ENCODE data around the gene DENND1B. TPM values are rescaled to one million over a fixed set of nuclear protein-coding genes. Genes with fewer than 3 reads are reported as not detected.

Gene DENND1B
- polyA plus RNA-seq, 2 of the 4 experiments (the other 2 are of a cell fraction), result 2.9 to 10.5 TPM

DNA sequence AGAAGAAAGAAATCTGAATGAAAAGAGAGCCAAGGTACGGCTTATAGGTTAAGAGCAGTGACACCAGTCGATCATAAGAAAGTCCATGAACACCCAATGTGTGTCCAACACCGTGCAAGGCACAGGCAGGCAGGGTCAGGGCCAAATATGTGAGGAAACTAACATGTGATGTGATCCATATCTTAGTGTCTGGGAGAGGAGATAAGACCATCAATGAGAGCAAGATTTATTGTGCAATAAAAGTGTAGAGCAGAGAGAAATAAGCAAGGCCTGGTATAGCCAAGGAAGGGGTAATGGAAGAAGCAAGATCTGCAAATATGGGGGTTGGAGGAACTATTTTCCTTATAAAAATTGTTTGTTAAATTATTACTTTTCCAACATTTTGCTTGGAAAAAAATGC lies 308.5 kb downstream of the DENND1B start:
- DNase-seq (ENCODE audit: low read depth in 1 of 2, low spot score in 1 of 2), result no peak
- no peak for TF ChIP-seq HEYL (CRISPR knock-in tag; IDR thresholded peaks at IDR 0.05)
- TF ChIP-seq RFX5 (IDR thresholded peaks at IDR 0.05), result no peak
- TF ChIP-seq KDM1A (IDR thresholded peaks at IDR 0.05; ENCODE audit: low read depth), result no peak
- TF ChIP-seq NFE2L2 (conservative IDR thresholded peaks at IDR 0.05; ENCODE audit: low read length), result no peak
- no peak for TF ChIP-seq POLR2AphosphoS2 (conservative IDR thresholded peaks at IDR 0.05; ENCODE audit: low read length)
- no peak for TF ChIP-seq MYC (IDR thresholded peaks at IDR 0.05; ENCODE audit: borderline replicate concordance, low read length)
- no peak for TF ChIP-seq ESRRA (IDR thresholded peaks at IDR 0.05; ENCODE audit: borderline replicate concordance, low read length)
- no peak for TF ChIP-seq GATA3 (IDR thresholded peaks at IDR 0.05; ENCODE audit: borderline replicate concordance)
- no peak for FAIRE-seq
- no peak overlapping the region for H3K4me2 ChIP-seq
- ChIA-PET POLR2A (no interaction called here), CTCF (no interaction called here)
- no peak overlapping the region for H3K4me3 ChIP-seq
- no peak overlapping the region for H3K27ac ChIP-seq
- H3K9me3 ChIP-seq, result no peaks in the 10 kb centered on the region
- ATAC-seq, result no peak
- 17% methylated on average over 3 of the region's 3 CpGs for WGBS (ENCODE audit: missing lambda C conversion rate)
- H3K4me1 ChIP-seq, result no peaks in the 10 kb centered on the region

GRCh38 chr1:197465528-197466327 lies 309.6 kb downstream of the DENND1B start:
- CTCF ChIA-PET, result no interaction called here
- no peak for TF ChIP-seq CHD4 (IDR thresholded peaks at IDR 0.05; ENCODE audit: borderline replicate concordance)
- no peak for TF ChIP-seq TP53 (CRISPR knock-in tag; IDR thresholded peaks at IDR 0.05)
- no peak for TF ChIP-seq CBX2 (IDR thresholded peaks at IDR 0.05; ENCODE audit: borderline replicate concordance, low read depth)
- no peak for TF ChIP-seq CBX8 (IDR thresholded peaks at IDR 0.05)
- TF ChIP-seq NPAS2 (CRISPR knock-in tag; IDR thresholded peaks at IDR 0.05; ENCODE audit: borderline replicate concordance), result no peak
- no peak for TF ChIP-seq NFE2L2 (conservative IDR thresholded peaks at IDR 0.05; ENCODE audit: low read length)
- no peak for TF ChIP-seq POLR2A (IDR thresholded peaks at IDR 0.05; ENCODE audit: low read length)
- no peak for TF ChIP-seq NR3C1 (IDR thresholded peaks at IDR 0.05)
- TF ChIP-seq RFX5 (IDR thresholded peaks at IDR 0.05), result no peak
- TF ChIP-seq ELK1 (IDR thresholded peaks at IDR 0.05; ENCODE audit: low read depth, low read length), result no peak
- TF ChIP-seq CHD2 (IDR thresholded peaks at IDR 0.05; ENCODE audit: low read length, partially characterized antibody), result no peak
- FAIRE-seq (no peak), DNase-seq (ENCODE audit: low read depth in 1 of 2, low spot score in 1 of 2) (no peak), ATAC-seq (no peak)
- POLR2A ChIA-PET, result no interaction called here
- Histone ChIP-seq H3K4me3 (no peak overlapping the region), H3K9me3 (no peaks in the 10 kb centered on the region), H3K4me1 (no peaks in the 10 kb centered on the region), H3K27ac (no peak overlapping the region), H3K4me2 (no peak overlapping the region)
- 43% methylated on average over 3 of the region's 3 CpGs for WGBS (ENCODE audit: missing lambda C conversion rate)

- Histone ChIP-seq H3K9me3 (no peaks in the 10 kb centered on the region), H3K4me2 (no peak overlapping the region), H3K4me1 (no peaks in the 10 kb centered on the region), H3K27ac (no peak overlapping the region), H3K4me3 (no peak overlapping the region)
- POLR2A ChIA-PET, result no interaction called here
- no peak for DNase-seq (ENCODE audit: low read depth in 1 of 2, low spot score in 1 of 2)
- 50% methylated on average over 7 of the region's 7 CpGs for WGBS (ENCODE audit: missing lambda C conversion rate)
- no peak for ATAC-seq
- FAIRE-seq, result no peak
- CTCF ChIA-PET, result no interaction called here
- TF ChIP-seq RAD21 (conservative IDR thresholded peaks at IDR 0.05 in 1 of 2, IDR thresholded peaks at IDR 0.05 in 1 of 2) (no peak), ZSCAN20 (CRISPR knock-in tag; IDR thresholded peaks at IDR 0.05) (no peak), CTCF (IDR thresholded peaks at IDR 0.05) (no peak), CEBPB (IDR thresholded peaks at IDR 0.05) (no peak), MAZ (IDR thresholded peaks at IDR 0.05; ENCODE audit: borderline replicate concordance, low read depth, low read length) (no peak), ZC3H11A (IDR thresholded peaks at IDR 0.05) (no peak), ZNF302 (CRISPR knock-in tag; IDR thresholded peaks at IDR 0.05) (no peak), GATA3 (IDR thresholded peaks at IDR 0.05; ENCODE audit: borderline replicate concordance) (no peak), JUNB (IDR thresholded peaks at IDR 0.05) (no peak), HES2 (IDR thresholded peaks at IDR 0.05) (no peak), CBX2 (IDR thresholded peaks at IDR 0.05; ENCODE audit: borderline replicate concordance, low read depth) (no peak), SREBF2 (IDR thresholded peaks at IDR 0.05) (no peak), RFX5 (IDR thresholded peaks at IDR 0.05) (no peak)
- TF ChIP-seq, protein P1, sequence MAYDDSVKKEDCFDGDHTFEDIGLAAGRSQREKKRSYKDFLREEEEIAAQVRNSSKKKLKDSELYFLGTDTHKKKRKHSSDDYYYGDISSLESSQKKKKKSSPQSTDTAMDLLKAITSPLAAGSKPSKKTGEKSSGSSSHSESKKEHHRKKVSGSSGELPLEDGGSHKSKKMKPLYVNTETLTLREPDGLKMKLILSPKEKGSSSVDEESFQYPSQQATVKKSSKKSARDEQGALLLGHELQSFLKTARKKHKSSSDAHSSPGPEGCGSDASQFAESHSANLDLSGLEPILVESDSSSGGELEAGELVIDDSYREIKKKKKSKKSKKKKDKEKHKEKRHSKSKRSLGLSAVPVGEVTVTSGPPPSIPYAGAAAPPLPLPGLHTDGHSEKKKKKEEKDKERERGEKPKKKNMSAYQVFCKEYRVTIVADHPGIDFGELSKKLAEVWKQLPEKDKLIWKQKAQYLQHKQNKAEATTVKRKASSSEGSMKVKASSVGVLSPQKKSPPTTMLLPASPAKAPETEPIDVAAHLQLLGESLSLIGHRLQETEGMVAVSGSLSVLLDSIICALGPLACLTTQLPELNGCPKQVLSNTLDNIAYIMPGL (CRISPR knock-in tag; IDR thresholded peaks at IDR 0.05; ENCODE audit: borderline replicate concordance), result no peak
- TF ChIP-seq, protein P2, sequence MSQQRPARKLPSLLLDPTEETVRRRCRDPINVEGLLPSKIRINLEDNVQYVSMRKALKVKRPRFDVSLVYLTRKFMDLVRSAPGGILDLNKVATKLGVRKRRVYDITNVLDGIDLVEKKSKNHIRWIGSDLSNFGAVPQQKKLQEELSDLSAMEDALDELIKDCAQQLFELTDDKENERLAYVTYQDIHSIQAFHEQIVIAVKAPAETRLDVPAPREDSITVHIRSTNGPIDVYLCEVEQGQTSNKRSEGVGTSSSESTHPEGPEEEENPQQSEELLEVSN (IDR thresholded peaks at IDR 0.05; ENCODE audit: borderline replicate concordance, low read depth), result no peak
- TF ChIP-seq, protein P3, sequence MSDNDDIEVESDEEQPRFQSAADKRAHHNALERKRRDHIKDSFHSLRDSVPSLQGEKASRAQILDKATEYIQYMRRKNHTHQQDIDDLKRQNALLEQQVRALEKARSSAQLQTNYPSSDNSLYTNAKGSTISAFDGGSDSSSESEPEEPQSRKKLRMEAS (IDR thresholded peaks at IDR 0.05), result no peak
Observed at GRCh38 chr1:197464044-197464443, 311.2 kb downstream of the DENND1B start.

Data from A549 (cell line).